ENCODE measurements around the gene CDK14. TPM values are rescaled to one million over a fixed set of nuclear protein-coding genes. Genes with fewer than 3 reads are reported as not detected.

Gene CDK14
- total and polyA plus RNA-seq, 5 donors from 2014 or later: 0.58 to 4.0 (median 2.3) TPM

GRCh38 chr7:91240376-91240941 lies 644.3 kb downstream of the CDK14 start:
- Histone ChIP-seq H3K4me3 (ENCODE audit: low read depth, low read length) (no peak overlapping the region), H3K27me3 (ENCODE audit: control insufficient read depth, insufficient read depth, low read length) (no peaks in the 10 kb centered on the region), H3K4me1 (ENCODE audit: control insufficient read depth, insufficient read depth, low read length, poor library complexity, severe bottlenecking) (no peaks in the 10 kb centered on the region), H3K36me3 (ENCODE audit: control insufficient read depth, insufficient read depth, low read length) (no peaks in the 10 kb centered on the region), H3K9me3 (ENCODE audit: control insufficient read depth in 2 of 2, low read length in 2 of 2) (no peaks in the 10 kb centered on the region), H3K27ac (ENCODE audit: insufficient read depth, low read length, poor library complexity, severe bottlenecking) (no peak overlapping the region)
- no peaks in the 10 kb centered on the region for H3K36me3 Mint-ChIP-seq
- peaks cover 0 to 4% (median 0%) of the 10 kb centered on the region in 7 donors for H3K9me3 Mint-ChIP-seq
- H3K27me3 Mint-ChIP-seq: peaks cover 4% of the 10 kb centered on the region
- H3K4me3 Mint-ChIP-seq: no peak overlapping the region
- no peak for DNase-seq
- H3K27ac Mint-ChIP-seq: no peak overlapping the region
- H3K4me1 Mint-ChIP-seq: no peaks in the 10 kb centered on the region
- no peak for ATAC-seq (ENCODE audit: low read depth in 2 of 2)

GRCh38 chr7:91242097-91242844 lies 646.1 kb downstream of the CDK14 start:
- Mint-ChIP-seq H3K27ac (no peak overlapping the region), H3K36me3 (no peaks in the 10 kb centered on the region), H3K4me3 (no peak overlapping the region), H3K9me3 (peaks cover 0 to 4% (median 0%) of the 10 kb centered on the region in 7 donors), H3K27me3 (peaks cover 4% of the 10 kb centered on the region), H3K4me1 (no peaks in the 10 kb centered on the region)
- no peaks in the 10 kb centered on the region for H3K9me3 ChIP-seq (ENCODE audit: control insufficient read depth in 2 of 2, low read length in 2 of 2)
- ATAC-seq (ENCODE audit: low read depth in 2 of 2): no peak
- H3K27ac ChIP-seq (ENCODE audit: insufficient read depth, low read length, poor library complexity, severe bottlenecking): no peak overlapping the region
- no peaks in the 10 kb centered on the region for H3K36me3 ChIP-seq (ENCODE audit: control insufficient read depth, insufficient read depth, low read length)
- no peak overlapping the region for H3K4me3 ChIP-seq (ENCODE audit: low read depth, low read length)
- no peaks in the 10 kb centered on the region for H3K27me3 ChIP-seq (ENCODE audit: control insufficient read depth, insufficient read depth, low read length)
- no peak for DNase-seq
- H3K4me1 ChIP-seq (ENCODE audit: control insufficient read depth, insufficient read depth, low read length, poor library complexity, severe bottlenecking): no peaks in the 10 kb centered on the region

- H3K27me3 ChIP-seq (ENCODE audit: control insufficient read depth, insufficient read depth, low read length): no peaks in the 10 kb centered on the region
- no peaks in the 10 kb centered on the region for H3K36me3 ChIP-seq (ENCODE audit: control insufficient read depth, insufficient read depth, low read length)
- no peak overlapping the region for H3K27ac ChIP-seq (ENCODE audit: insufficient read depth, low read length, poor library complexity, severe bottlenecking)
- no peaks in the 10 kb centered on the region for H3K36me3 Mint-ChIP-seq
- H3K4me1 Mint-ChIP-seq: no peaks in the 10 kb centered on the region
- DNase-seq (no peak), ATAC-seq (ENCODE audit: low read depth in 2 of 2) (no peak)
- H3K9me3 Mint-ChIP-seq: peaks cover 0 to 4% (median 0%) of the 10 kb centered on the region in 7 donors
- H3K4me3 ChIP-seq (ENCODE audit: low read depth, low read length): no peak overlapping the region
- H3K4me3 Mint-ChIP-seq: no peak overlapping the region
- no peaks in the 10 kb centered on the region for H3K9me3 ChIP-seq (ENCODE audit: control insufficient read depth in 2 of 2, low read length in 2 of 2)
- no peak overlapping the region for H3K27ac Mint-ChIP-seq
- H3K27me3 Mint-ChIP-seq: no peaks in the 10 kb centered on the region
- no peaks in the 10 kb centered on the region for H3K4me1 ChIP-seq (ENCODE audit: control insufficient read depth, insufficient read depth, low read length, poor library complexity, severe bottlenecking)
Measured at GRCh38 chr7:91243591-91244301, 647.6 kb downstream of the CDK14 start.

GRCh38 chr7:91247500-91247899 lies 651.4 kb downstream of the CDK14 start:
- Mint-ChIP-seq H3K27me3 (no peaks in the 10 kb centered on the region), H3K4me1 (no peaks in the 10 kb centered on the region), H3K27ac (no peak overlapping the region), H3K9me3 (no peaks in the 10 kb centered on the region), H3K36me3 (no peaks in the 10 kb centered on the region), H3K4me3 (no peak overlapping the region)
- no peak for DNase-seq
- no peak for ATAC-seq (ENCODE audit: low read depth in 2 of 2)
- H3K4me3 ChIP-seq (ENCODE audit: low read depth, low read length): no peak overlapping the region
- H3K4me1 ChIP-seq (ENCODE audit: control insufficient read depth, insufficient read depth, low read length, poor library complexity, severe bottlenecking): no peaks in the 10 kb centered on the region
- no peak overlapping the region for H3K27ac ChIP-seq (ENCODE audit: insufficient read depth, low read length, poor library complexity, severe bottlenecking)
- H3K36me3 ChIP-seq (ENCODE audit: control insufficient read depth, insufficient read depth, low read length): no peaks in the 10 kb centered on the region
- H3K9me3 ChIP-seq (ENCODE audit: control insufficient read depth in 2 of 2, low read length in 2 of 2): no peaks in the 10 kb centered on the region
- no peaks in the 10 kb centered on the region for H3K27me3 ChIP-seq (ENCODE audit: control insufficient read depth, insufficient read depth, low read length)

GRCh38 chr7:91248996-91249395 lies 652.9 kb downstream of the CDK14 start:
- Histone ChIP-seq H3K4me3 (ENCODE audit: low read depth, low read length) (no peak overlapping the region), H3K27me3 (ENCODE audit: control insufficient read depth, insufficient read depth, low read length) (no peaks in the 10 kb centered on the region), H3K4me1 (ENCODE audit: control insufficient read depth, insufficient read depth, low read length, poor library complexity, severe bottlenecking) (no peaks in the 10 kb centered on the region), H3K27ac (ENCODE audit: insufficient read depth, low read length, poor library complexity, severe bottlenecking) (no peak overlapping the region), H3K9me3 (ENCODE audit: control insufficient read depth in 2 of 2, low read length in 2 of 2) (no peaks in the 10 kb centered on the region), H3K36me3 (ENCODE audit: control insufficient read depth, insufficient read depth, low read length) (no peaks in the 10 kb centered on the region)
- Mint-ChIP-seq H3K27me3 (no peaks in the 10 kb centered on the region), H3K9me3 (no peaks in the 10 kb centered on the region), H3K4me3 (no peak overlapping the region), H3K4me1 (no peaks in the 10 kb centered on the region), H3K36me3 (no peaks in the 10 kb centered on the region), H3K27ac (no peak overlapping the region)
- ATAC-seq (ENCODE audit: low read depth in 2 of 2): no peak
- no peak for DNase-seq

- ATAC-seq (ENCODE audit: low read depth in 2 of 2): no peak
- H3K4me1 Mint-ChIP-seq: no peaks in the 10 kb centered on the region
Measured at GRCh38 chr7:91249506-91250233, 653.5 kb downstream of the CDK14 start.

GRCh38 chr7:91250706-91251105 lies 654.6 kb downstream of the CDK14 start:
- Histone ChIP-seq H3K27me3 (ENCODE audit: control insufficient read depth, insufficient read depth, low read length) (no peaks in the 10 kb centered on the region), H3K4me3 (ENCODE audit: low read depth, low read length) (no peak overlapping the region), H3K27ac (ENCODE audit: insufficient read depth, low read length, poor library complexity, severe bottlenecking) (no peak overlapping the region), H3K9me3 (ENCODE audit: control insufficient read depth in 2 of 2, low read length in 2 of 2) (no peaks in the 10 kb centered on the region), H3K4me1 (ENCODE audit: control insufficient read depth, insufficient read depth, low read length, poor library complexity, severe bottlenecking) (no peaks in the 10 kb centered on the region), H3K36me3 (ENCODE audit: control insufficient read depth, insufficient read depth, low read length) (no peaks in the 10 kb centered on the region)
- Mint-ChIP-seq H3K27me3 (peaks cover 3% of the 10 kb centered on the region), H3K9me3 (peaks cover 0 to 8% (median 1%) of the 10 kb centered on the region in 7 donors), H3K36me3 (no peaks in the 10 kb centered on the region), H3K4me3 (no peak overlapping the region), H3K27ac (no peak overlapping the region), H3K4me1 (no peaks in the 10 kb centered on the region)
- DNase-seq: no peak
- no peak for ATAC-seq (ENCODE audit: low read depth in 2 of 2)

More at GRCh38 chr7:91249506-91250233, 653.5 kb downstream of the CDK14 start:
- H3K9me3 Mint-ChIP-seq: no peaks in the 10 kb centered on the region
- no peak for DNase-seq
- H3K4me3 ChIP-seq (ENCODE audit: low read depth, low read length): no peak overlapping the region
- H3K27me3 Mint-ChIP-seq: no peaks in the 10 kb centered on the region
- H3K36me3 ChIP-seq (ENCODE audit: control insufficient read depth, insufficient read depth, low read length): no peaks in the 10 kb centered on the region
- H3K27me3 ChIP-seq (ENCODE audit: control insufficient read depth, insufficient read depth, low read length): no peaks in the 10 kb centered on the region
- no peaks in the 10 kb centered on the region for H3K9me3 ChIP-seq (ENCODE audit: control insufficient read depth in 2 of 2, low read length in 2 of 2)
- no peaks in the 10 kb centered on the region for H3K4me1 ChIP-seq (ENCODE audit: control insufficient read depth, insufficient read depth, low read length, poor library complexity, severe bottlenecking)
- no peak overlapping the region for H3K27ac ChIP-seq (ENCODE audit: insufficient read depth, low read length, poor library complexity, severe bottlenecking)
- no peaks in the 10 kb centered on the region for H3K36me3 Mint-ChIP-seq
- no peak overlapping the region for H3K27ac Mint-ChIP-seq
- no peak overlapping the region for H3K4me3 Mint-ChIP-seq
